ENCODE data around the gene FUT7. TPM values are rescaled to one million over a fixed set of nuclear protein-coding genes. Genes with fewer than 3 reads are reported as not detected.

Gene FUT7
- total and polyA plus RNA-seq, 2 of the 8 experiments (the other 6 are each of a cell fraction or from before 2014, with no cell fraction given): not detected

DNA sequence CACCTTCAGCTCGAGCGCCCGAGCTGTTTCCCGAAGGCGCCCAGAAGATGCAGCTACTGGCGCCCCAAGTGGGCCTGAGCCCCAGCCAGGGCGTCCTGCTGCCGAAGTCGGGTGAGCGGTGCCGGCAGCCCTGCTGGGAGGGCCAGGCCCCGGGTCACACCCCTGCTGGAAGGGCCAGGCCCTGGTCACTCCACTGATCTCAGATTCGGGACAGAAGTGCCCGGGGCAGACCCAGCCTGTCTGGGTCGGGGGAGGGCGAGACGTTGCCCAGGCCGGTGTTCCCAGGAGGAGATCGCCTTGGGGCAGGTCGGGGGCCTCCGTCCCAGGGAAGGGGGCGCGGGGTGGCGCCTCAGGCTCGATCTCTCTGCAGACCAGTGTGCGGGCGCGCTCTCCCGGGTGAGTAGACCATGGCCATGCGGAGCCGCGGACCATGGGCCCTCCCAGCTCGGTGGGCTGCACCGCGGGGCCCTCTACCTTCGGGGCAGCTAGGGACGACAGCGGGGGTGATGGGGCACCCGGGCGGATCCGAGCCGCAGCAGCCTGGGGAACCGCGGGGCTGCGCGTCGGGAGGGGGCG is 46.8 kb downstream of the FUT7 start:
- no peak overlapping the region for H2BK12ac ChIP-seq (ENCODE audit: low read depth, low read length)
- ChIA-PET CTCF (ENCODE audit: partially characterized antibody) (interaction anchor here (0.9 to 2.2 kb wide), 9 partner anchors 11 to 141 kb away, joined by 3 to 9 read pairs (median 4); partner anchors contain the start of gene SAPCD2), POLR2A (ENCODE audit: partially characterized antibody) (interaction anchor here (0.5 to 1.1 kb wide), 2 partner anchors 11 to 152 kb away, joined by 3 to 4 read pairs; partner anchors contain the start of gene CLIC3)
- peaks cover 0 to 4% (median 2%) of the 10 kb centered on the region in 4 experiments; a peak in 2 of 7 replicates for H3K4me1 ChIP-seq (replicated peaks in 1 of 4; ENCODE audit: control insufficient read depth in 3 of 4, insufficient read depth in 4 of 4, low read length in 3 of 4)
- TF ChIP-seq SUZ12 (IDR thresholded peaks at IDR 0.05; ENCODE audit: low read length): peak; percentile 66
- TF ChIP-seq JUND (IDR thresholded peaks at IDR 0.05; ENCODE audit: low read length): no peak
- TF ChIP-seq HDAC6 (IDR thresholded peaks at IDR 0.05; ENCODE audit: low read depth, low read length): no peak
- peak; percentile 64 for TF ChIP-seq EZH2 (IDR thresholded peaks at IDR 0.05; ENCODE audit: low read depth, low read length, severe bottlenecking)
- H4K8ac ChIP-seq (ENCODE audit: extremely low read depth, insufficient read depth, low read length): no peak overlapping the region
- peak overlapping the region; percentile 21 to 68 (median 44) for H3K4me3 ChIP-seq (ENCODE audit: extremely low read depth in 1 of 4, insufficient read depth in 2 of 4, low read depth in 3 of 4, low read length in 4 of 4)
- peaks cover 0 to 1% of the 10 kb centered on the region in 2 experiments for H4K20me1 ChIP-seq (replicated peaks in 1 of 2; ENCODE audit: control insufficient read depth in 1 of 2, insufficient read depth in 2 of 2, low read length in 2 of 2)
- H2AFZ ChIP-seq (ENCODE audit: low read length): no peak overlapping the region
- no peak overlapping the region for H3K23ac ChIP-seq (ENCODE audit: insufficient read length)
- no peaks in the 10 kb centered on the region for H3K79me2 ChIP-seq (ENCODE audit: control insufficient read depth in 1 of 2, insufficient read depth in 2 of 2, low read length in 2 of 2)
- no peak overlapping the region; the same call in 1 of the 2 replicates for H3K18ac ChIP-seq (ENCODE audit: extremely low read depth, low read length)
- no peak overlapping the region for H2BK5ac ChIP-seq (ENCODE audit: low read depth, low read length)
- no peak overlapping the region for H2BK20ac ChIP-seq (ENCODE audit: low read length)
- no peak overlapping the region for H2AK5ac ChIP-seq (ENCODE audit: low read depth, low read length)
- no peak overlapping the region for H3K27ac ChIP-seq (ENCODE audit: low read depth, low read length)
- no peak overlapping the region for H4K91ac ChIP-seq (replicated peaks; ENCODE audit: insufficient read length, low read length)
- FAIRE-seq (no peak), DNase-seq (ENCODE audit: low read depth in 1 of 2, low spot score in 2 of 2) (peak in 1 of 2 experiments; percentile 70)
- no peaks in the 10 kb centered on the region for H3K36me3 ChIP-seq (ENCODE audit: control insufficient read depth in 2 of 4, insufficient read depth in 4 of 4, low read length in 3 of 4)
- H2BK120ac ChIP-seq (replicated peaks; ENCODE audit: low read depth, low read length): no peak overlapping the region
- no peak overlapping the region for H3K9ac ChIP-seq (replicated peaks in 1 of 4; ENCODE audit: extremely low read depth in 1 of 4, low read depth in 3 of 4, low read length in 3 of 4)
- peaks cover 13 to 39% (median 35%) of the 10 kb centered on the region in 4 experiments for H3K27me3 ChIP-seq (replicated peaks in 1 of 4; ENCODE audit: control insufficient read depth in 3 of 4, extremely low read depth in 1 of 4, insufficient read depth in 3 of 4, low read length in 3 of 4)
- peak overlapping the region; percentile 69 to 87 for H3K4me2 ChIP-seq (ENCODE audit: insufficient read depth in 1 of 2, low read depth in 2 of 2, low read length in 2 of 2)
- no peak overlapping the region for H2BK15ac ChIP-seq (ENCODE audit: low read length)
- no peak overlapping the region for H3K56ac ChIP-seq (replicated peaks; ENCODE audit: insufficient read length, low read depth, low read length)
- H3K79me1 ChIP-seq (ENCODE audit: low read depth, low read length): no peaks in the 10 kb centered on the region
- WGBS, 2 experiments (ENCODE audit: extremely low coverage in 1 of 2, insufficient coverage in 1 of 2, insufficient read length in 1 of 2, insufficient replicate concordance in 2 of 2, low coverage in 1 of 2, low lambda C conversion rate in 2 of 2, missing lambda C conversion rate in 1 of 2): 5% methylated on average over 26 of the region's 48 CpGs; no CpG with 5 or more reads in 1 of the 2 experiments
- no peaks in the 10 kb centered on the region for H3K9me3 ChIP-seq (ENCODE audit: insufficient read depth in 2 of 2, low read depth in 1 of 2, low read length in 1 of 2)
- no peak overlapping the region for H4K5ac ChIP-seq (ENCODE audit: insufficient read length, low read depth, low read length)
- H3K14ac ChIP-seq (ENCODE audit: insufficient read length): no peak overlapping the region
- peaks cover 12% of the 10 kb centered on the region; the same call in 1 of the 2 replicates for H3K23me2 ChIP-seq (ENCODE audit: low read depth, low read length)
- no peak overlapping the region for H3K4ac ChIP-seq (replicated peaks; ENCODE audit: insufficient read length, low read depth, low read length)
